Right renal cortex interstitium (tissue), 3 donors: Measurements from ENCODE around the gene PTPN23. TPM values are rescaled to one million over a fixed set of nuclear protein-coding genes. Genes with fewer than 3 reads are reported as not detected.

Experiments used
- DNase-seq, 3 donors: peaks; one replicate each; pipeline ENCODE4 v3.0.0-alpha.2; 2013; ENCODE audit warnings: low read depth in 3 of 3, low spot score in 2 of 3
- polyA plus RNA-seq, 3 donors: library from polyadenylated mRNA; unstranded; fragments of 120-200 nt; gene quantifications; one replicate each; pipeline ENCODE4 v1.2.1, GENCODE V29; 2013; ENCODE audit not compliant: insufficient read length in 3 of 3

The PTPN23 gene
- polyA plus RNA-seq, 3 donors, result 19.0 to 21.9 (median 20.8) TPM

DNA sequence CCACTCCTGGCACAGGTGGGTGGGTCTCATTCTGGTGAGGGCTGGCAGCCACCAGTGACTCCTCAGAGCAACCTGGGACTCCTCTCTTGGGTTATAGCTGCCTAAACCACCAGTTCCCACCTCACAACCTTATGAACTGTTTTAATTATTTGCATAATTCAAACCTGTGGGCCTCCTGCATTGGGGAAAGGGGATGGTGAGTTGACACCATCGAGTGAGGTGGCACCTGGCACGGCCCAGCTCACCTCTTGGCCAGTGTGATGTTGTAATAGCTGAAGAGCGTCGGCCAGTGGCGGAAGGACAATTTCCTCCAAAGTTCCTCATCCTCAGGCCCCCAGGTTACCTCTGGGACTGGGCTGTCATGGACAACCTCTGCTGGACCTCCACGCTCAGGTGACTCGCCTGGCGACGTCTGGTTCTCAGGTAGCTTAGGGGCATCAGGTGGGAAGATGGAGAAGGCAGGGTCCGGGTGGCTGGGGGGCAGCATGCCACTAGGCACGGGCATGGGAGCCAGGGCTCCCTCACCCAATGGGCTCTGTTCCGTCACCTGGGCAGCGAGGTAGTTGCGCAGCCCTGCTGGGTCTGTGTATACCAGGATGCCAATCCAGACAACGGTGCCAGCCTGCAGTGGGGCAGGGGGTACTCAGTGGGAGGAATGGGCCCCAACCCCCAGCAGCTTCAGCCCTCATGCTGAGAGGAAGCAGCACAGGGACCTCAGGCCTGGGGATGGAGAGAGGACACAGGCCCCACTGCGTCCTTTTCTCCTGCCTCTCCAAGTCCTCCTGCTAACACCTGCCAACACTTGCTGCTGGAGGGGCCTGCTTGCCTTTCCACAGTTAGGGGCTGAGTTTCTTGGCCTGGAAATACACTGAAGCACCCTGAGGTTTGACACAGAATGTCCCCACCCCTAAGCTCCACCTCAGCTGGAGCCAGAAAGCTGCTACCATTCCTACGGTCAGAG, 38.5 kb downstream of the PTPN23 start:
- no peak for DNase-seq

DNA sequence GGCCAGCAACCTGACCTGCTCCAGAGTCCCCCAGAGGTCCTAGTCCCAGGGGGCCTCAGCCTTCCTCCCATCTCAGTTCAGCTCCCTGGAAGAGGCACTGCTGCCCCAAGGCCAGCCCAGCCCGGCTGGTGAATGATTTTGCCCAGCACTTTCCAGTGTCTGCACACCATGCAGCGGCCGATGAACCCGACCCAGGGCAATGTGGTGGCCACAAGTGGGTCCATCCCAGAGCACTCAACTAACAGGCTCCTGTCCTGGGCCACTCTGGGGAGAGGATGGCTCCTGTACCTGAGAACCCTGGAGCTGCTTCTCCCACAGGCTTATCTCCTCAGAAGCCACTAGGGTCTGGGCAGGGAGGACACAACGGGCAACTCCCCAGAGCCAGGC, 39.2 kb downstream of the PTPN23 start:
- no peak for DNase-seq

DNA sequence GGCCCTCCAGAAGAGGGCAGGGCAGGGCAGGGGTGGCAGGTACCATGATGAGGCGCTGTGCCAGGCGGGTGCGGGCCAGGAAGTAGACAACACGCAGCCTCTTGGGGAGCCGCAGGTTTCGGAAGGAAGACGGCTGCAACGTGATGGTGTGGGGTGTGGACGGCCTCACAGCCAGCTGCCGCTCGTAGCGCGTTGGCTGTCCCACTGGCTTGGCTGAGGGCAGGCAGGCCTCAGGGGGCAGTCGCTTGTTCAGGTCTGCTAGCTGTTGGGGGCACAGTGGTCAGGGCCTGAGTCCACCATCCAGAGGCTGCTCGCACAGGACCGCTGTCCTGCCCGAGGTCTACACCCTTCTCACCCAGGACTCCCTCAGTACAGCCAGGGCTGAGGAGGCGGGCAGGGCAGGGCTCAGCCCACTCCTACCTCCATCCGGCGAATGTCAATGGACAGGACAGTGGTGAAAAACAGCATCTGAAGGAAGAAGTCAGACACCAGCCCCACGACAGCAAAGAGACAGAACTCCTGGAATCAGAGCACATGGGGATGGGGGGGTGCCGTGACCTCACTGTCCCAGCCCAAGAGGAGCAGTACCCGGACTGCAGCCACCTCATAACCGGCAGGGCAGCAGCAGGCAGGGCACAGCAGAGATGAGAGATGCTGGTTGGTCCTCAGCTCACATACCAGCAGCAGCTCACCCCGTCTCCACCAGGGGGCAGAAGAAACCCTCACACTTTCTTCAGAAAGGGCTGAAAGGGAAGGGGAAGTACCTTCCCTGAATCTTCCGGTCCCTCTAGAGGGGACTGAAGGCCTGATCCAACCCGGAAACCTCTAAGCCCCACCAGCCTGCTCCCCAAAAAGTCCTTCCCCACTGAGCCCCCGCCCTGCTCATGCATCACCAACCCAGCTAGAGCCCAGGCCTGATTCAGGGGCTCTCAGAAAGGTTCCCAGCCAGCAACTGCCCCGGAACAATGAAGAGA, 40.0 kb downstream of the PTPN23 start:
- peak; percentile 65 to 79 (median 73) for DNase-seq

DNA sequence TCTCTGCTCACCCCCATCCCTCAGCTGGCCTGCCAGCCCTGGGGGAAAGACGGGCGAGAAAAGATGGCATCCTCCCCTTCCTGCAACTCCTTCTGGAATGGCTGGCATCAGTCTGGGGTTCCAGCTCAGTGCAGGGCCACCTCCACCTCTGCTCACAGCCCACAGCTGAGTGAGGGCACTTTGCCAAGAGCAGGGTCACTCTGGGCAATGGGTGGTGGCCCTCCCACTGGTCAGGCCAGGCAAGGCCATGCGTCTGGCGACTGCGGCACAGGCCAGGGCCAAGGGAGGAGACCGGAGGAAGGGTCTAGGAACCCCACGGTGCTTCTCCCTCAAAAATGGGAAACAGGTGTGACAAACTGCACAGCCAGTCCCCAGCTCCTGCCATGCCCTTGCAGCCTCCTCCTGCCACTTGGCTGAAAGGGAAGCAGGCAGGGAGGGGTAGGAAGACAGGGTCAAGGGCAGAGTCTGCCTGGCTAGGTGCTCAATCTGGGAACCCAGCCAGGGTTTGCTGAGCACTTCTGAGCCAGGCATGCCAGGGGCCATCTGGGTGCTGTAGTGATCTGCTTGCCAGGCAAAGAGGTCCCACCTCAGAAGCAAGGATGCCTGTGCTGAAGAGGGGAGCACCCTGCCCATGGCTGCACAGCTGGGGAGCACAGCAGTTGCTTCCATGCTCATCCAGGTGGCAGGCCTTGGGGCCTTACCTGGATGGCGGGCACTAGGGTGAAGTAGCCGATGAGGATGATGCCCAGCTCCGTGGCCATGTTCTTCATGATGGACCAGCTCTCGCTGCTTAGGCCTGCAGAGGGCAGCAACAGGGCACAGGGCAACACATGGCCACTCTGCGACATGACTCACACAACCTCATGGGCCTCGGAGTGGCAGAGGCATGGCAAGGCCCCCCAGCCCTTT, 41.2 kb downstream of the PTPN23 start:
- no peak for DNase-seq

DNA sequence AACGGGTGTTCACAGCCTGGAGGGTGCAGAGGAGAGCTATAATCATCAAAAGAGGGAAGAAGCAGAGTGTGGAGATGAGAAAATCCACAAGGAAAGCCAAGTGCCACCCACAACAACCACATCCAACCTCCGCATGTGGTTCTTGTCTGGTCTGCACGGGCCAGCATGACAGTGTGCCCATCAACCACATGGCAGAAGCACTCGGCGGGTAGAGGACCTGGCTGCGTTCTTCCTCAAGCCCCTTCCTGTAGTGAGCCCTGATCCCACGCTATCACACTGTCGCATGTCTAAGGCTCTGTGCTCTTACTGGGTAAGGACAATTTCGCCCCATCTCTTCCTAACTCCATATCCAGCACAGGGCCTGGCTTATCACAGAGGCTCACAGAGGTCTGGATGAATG, 41.9 kb downstream of the PTPN23 start:
- DNase-seq, result no peak

DNA sequence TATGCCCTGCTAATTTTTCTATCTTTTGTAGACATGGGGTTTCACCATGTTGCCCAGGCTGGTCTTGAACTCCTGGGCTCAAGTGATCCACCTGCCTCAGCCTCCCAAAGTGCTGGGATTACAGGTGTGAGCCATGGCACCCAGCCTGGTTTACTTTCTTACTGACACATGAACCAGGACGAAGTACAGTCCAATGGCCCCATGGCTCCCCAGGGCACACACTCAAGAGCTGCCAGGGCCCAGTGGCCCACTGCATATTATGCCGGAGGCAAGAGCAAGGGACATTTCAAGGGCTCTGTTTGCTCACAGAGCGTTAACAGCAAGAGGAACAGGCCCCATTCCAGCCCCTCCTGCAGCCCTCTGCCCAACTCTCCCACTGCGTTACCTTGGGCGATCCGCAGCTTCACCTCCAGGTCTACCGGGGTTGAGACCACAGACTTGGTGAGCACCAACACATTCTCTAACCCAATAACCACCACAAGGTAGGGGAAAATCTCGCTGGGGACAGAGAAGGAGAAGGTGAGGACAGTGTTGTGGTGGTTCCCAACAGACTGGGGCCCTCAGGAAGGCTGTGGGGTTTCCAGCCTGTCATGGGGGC, 42.8 kb downstream of the PTPN23 start:
- DNase-seq, result no peak

DNA sequence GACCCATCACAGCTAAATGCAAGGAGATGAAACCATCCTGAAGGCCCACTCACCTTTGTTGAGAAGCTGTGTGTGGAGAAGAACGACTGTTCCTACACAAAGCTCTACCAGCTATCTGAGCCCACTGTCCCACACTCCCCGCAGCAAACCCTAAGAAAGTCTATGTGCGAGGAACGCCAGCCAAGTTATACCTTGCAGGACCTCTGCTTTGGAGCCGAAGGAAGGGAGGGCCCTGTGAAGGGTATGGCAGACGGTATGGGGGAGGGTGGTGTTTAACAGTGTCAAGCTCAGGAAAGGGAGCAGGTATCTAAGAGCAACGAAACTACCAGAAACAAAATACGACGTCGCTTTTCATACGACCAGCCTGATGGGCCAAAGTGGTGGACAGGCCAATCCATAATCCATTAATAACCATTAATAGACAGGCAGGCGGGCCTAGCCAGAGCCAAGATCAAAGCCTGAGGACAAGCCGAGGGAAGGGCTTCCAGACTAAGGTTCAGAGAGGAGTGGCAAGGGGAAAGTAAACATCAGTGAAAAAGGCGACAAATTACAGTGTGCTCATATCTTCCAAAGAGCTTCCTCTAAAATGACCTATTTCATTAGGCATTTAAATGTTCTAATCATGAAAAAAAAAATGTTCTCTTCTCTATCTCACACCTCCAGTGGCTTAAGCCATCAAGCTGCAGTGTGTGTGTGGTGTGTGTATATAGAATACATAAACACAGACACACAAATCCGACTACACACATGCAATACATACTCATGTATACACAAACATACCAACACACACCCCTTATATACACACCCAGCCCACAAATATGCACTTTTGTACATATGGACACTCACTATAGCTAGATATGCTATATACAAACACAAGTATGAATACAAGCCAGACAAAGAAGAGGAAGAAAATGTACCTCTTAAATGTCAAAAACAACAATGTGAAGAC, 43.9 kb downstream of the PTPN23 start:
- DNase-seq, result no peak

DNA sequence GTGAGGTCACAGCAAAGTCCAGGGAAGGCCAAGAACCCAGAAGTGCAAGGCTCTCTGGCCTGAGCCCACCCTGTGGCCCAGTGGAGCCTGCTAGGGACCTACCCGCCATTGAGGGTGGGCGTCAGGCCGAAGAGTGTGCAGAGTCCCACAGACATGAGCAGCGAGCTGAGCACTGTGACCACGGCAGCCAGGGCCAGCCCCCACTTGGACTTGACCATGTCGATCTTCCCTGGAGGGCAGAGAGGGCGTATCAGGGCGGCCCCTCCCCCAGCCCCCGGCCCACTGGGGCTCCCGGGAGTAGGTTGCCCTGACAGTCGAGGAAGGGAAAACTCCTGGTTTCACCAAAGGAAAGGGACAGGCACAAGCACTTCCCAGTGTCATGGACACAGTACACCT, 44.6 kb downstream of the PTPN23 start:
- DNase-seq, result no peak

DNA sequence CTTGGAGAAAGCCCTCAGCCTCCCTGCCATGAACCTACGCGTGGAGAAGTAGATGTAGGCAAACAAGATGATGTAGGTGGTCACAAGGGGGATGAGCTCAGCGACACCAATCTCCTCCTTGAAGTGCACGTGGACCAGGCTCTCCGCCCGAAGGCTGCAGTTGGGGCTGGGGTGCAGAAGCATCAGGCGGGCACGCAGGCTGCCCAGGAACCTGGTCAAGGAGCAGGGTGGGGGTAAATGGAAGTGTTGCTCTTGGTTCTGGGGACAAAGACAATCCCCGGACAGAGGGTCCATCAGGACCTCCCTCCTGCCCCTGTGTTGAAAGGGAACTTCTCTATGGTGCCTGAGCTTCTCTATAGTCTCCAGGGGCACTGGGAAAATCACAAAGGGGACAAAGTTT, 45.1 kb downstream of the PTPN23 start:
- no peak for DNase-seq

DNA sequence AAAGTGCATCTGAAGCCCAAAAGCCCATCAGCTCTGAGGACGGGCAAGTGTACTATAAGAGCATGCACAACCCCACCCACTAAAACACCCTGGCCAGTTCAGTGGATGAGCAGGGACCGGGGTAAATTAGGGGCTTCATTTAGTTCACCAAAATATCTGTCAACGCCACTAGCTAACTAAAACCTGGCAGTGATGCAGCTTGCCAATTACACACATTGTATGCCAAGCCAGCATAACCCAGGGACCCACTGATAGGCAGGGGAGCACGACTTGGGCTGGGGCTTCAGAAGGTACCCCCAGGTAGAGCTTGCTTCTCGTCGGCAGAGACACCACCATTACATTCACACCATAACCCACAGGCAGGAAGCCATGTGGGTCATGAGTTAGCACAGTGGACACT, 47.0 kb downstream of the PTPN23 start:
- no peak for DNase-seq

DNA sequence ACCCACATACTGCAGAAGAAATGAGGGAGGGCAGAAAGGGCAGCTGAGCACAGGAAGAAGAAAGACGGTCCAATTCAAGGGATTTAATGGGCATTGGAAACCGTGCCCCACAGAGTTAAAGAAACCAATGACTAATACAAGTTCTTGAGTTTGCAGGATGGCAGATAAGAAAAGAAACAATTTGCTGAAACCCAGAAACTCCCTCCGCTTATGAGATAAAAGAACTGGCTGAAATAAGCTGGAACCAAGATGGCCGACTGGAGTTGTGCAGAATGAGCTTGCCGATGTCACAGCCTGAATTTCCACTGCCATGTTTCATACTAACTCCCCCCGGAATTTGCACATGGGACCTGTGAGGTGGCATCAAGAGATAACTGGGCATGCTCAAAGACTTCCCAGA, 47.8 kb downstream of the PTPN23 start:
- DNase-seq, result no peak

DNA sequence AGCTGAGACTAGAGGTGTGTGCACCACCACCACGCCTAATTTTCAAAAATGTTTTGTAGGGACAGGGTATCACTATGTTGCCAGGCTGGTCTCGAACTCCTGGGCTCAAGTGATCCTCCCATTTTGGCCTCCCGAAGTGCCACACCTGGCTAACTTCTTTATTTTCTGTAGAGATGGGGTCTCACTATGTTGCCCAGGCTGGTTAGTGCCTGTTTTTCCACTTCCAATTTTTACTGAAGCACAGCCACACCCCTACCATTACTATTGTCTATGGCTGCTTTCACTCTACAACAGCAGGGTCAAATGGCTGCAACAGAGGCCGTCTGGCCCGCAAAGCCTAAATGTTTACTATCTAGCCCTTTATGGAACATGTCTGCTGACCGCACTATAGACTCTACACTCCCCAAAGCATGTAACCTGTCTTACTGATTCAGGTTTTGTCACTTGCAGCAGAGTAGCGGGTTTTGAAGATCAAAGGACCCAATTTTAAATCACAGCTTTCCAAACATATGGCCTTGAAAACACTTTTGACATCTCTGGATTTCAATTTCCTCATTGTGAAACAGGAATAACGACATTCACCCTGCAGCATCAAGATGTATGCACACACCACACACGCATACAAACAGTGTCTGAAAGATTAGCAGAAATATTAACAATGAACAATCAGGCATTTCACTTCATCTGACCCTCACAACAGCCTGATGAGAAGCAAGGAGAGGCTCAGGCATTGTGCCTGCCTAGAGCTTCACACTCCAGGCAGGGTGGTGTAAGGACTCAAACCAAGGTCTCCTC, 48.9 kb downstream of the PTPN23 start:
- no peak for DNase-seq

DNA sequence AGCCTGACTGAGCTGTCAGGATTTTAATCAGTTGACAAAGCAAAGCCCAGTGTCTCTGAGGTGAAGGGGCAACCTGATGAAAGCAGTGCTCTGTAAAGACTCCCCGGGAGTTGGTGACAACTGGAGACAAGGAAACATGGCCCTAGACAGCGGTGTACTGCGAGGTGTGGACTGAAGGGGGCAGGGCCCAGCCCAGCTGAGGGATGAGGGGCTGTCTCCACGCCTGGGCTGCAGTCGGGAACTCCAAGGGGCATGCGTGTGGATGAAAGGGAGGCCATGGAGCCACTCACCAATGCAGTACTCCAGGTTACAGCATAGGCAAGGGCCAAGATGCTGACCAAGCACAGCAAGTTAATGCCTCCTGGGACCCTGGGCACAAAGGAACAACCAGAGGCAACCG, 49.8 kb downstream of the PTPN23 start:
- no peak for DNase-seq

DNA sequence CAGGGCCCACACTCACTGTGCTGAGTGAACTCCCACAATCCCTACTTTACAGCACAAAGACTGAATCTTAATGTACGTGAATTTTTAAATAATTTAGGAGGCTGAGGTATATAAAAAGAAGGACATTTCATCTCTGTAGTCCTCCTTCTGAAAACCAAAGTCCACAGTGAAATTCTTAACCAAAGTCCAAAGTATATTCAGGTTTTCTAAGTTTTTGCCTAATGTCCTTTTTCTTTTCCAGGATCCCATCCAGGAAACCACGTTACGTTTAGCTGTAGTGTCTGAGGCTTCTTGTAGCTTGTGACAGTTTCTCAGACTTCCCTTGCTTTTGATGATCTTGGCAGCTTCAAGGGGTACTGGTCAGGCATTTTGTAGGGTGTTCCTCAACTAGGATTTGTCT, 50.4 kb downstream of the PTPN23 start:
- DNase-seq, result no peak

DNA sequence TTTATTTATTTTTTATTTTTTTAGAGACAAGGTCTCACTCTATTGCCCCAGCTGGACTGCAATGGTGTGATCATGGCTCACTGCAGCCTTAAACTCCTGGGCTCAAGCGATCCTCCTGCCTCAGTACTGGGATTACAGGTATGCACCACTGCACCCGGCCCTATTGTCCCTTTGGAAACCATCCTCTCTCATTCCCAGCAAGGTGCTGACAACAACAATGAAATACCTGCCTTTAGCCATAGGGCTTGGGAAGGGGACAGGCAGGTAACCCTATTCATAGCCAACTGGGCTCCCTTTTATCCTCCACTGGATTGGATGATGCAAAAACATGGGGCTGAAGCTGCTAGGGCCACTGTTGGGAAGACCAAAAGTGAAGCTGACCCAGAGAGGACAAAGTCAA, 51.9 kb downstream of the PTPN23 start:
- DNase-seq, result no peak

DNA sequence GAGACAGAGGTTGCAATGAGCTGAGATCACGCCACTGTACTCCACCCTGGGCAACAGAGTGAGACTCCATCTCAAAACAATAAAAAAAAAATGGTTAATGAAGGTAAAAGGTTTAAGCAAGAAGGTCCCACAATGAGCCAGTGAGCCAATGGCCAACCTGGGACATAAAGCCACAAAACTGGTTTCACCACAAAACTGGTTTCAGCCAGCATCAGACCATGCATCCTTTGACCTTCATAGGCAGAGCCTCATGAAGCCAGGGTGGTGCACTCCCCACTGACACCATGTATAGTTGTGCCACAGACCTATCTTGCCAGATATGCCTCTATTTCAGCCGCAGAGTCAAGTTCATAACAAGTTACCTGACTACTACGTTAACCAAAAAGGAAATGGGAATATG, 53.0 kb downstream of the PTPN23 start:
- DNase-seq, result no peak

DNA sequence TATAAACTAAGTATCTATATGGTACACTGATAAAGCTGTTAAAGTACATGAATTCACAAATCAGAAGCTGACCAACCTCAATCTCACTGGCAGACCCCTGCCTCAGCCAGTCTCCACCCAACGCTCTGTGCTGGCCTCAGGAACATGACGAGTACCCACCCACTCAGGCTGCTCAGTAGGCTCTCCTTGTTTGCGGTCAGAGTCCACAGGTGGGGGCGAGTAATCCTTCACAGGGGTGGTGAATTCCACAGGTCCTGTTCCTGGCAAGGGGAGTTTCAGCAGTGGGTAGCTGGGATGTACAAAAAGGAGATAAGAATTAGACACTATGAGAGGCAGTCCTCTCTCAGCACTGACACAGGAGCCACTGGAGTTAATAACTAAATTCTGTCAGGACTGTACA, 54.0 kb downstream of the PTPN23 start:
- DNase-seq, result no peak

DNA sequence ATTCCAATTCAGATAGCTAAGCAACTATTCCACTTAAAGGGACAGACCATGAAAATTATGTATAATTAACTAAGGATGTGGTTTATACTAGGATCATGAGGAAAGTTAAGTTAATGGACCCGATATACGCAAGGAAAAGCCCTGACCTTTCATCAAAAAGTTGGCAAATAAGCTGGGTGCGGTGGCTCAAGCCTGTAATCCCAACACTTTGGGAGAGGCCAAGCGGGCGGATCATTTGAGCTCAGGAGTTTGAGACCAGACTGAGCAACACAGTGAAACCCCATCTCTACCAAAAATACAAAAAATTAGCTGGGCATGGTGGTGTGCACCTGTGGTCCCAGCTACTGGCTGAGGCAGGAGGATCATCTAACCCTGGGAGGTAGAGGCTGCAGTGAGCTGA, 55.4 kb downstream of the PTPN23 start:
- no peak for DNase-seq
